Endometrium (tissue), 2 donors: ENCODE measurements around the gene CKAP4.

Experiments used
- FAIRE-seq: peaks from 2 replicates; lab custom pipeline; 2012; peaks lifted over from hg19 to GRCh38; lab: Jason Lieb, UNC
- donor health status: control.
- donor health status: control.

Gene CKAP4

DNA sequence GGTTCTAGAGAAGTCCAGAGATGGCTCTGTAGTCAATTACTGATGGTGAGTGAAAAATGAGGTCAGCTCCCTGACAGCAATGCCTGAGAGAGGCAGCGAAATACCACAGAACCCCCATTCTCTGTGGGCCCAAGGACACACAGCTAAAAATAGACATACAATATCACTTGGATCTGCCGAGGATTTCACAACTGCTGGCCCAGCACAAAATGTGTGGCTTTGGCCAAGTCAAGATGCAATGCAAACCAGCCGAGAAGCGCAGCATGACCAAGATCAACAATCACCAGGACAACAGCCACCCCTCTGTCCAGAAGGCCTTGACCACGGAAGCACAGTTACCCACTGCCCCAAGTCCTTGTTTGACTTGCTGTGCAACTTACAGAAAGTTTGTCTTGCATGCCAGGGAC lies 52.2 kb downstream of the CKAP4 start:
- FAIRE-seq = no peak

DNA sequence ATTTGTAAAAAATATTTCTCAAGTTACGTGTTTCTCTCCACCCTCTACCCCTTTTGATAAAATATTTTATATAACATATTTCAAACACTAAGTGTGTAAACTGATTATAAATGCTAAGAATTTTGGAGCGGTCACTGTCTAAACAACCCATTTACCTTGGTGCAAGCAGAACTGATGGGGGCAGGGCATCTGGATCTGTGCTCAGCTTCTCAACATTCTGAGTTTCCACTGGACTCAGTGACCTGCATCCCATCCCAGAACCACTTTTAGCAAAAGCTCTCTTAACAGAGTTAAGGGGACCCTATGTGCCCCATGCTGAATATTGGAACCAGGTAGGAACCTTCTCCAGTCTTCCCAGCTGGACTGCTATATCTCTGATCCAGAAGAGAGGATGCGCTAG lies 53.5 kb downstream of the CKAP4 start:
- no peak for FAIRE-seq

- no peak for FAIRE-seq
Measured at GRCh38 chr12:106193394-106194215, 54.2 kb downstream of the CKAP4 start.

DNA sequence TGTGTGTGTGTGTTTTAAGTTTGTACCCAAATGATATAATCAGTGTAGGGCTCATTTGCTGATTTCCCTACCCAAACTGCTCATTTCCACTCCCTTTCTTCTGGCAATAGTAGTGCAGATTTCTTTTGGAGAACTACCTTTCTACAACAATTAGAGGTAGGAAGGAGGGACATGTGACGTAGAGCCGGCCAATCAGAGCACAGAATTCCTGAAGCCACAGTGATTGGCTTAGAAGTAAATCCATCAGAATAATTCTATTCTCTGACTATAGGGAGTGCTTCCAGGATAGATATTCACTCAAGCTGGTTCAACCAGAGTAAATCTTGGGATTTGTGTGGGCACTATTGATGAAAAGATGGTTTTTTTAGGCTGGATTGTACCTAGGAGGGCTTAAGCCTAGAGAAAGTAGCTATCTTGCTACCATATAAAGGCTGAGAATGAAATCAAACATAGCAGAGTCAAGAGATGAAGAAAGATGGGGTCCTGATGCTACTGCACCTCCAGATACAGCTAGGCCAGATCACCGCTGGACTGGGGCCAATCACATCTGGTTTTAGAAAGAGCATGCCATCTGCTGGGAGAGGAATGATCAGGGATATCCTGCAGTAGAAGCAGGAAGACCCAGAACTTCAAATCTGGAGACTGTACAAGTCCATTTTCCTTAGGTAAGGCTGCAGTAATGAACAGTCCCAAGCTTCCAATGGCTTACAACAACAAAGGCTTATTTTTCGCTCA lies 55.0 kb downstream of the CKAP4 start:
- FAIRE-seq = no peak

GRCh38 chr12:106190581-106190980 lies 57.2 kb downstream of the CKAP4 start:
- FAIRE-seq = no peak

GRCh38 chr12:106189341-106189740 lies 58.5 kb downstream of the CKAP4 start:
- no peak for FAIRE-seq

DNA sequence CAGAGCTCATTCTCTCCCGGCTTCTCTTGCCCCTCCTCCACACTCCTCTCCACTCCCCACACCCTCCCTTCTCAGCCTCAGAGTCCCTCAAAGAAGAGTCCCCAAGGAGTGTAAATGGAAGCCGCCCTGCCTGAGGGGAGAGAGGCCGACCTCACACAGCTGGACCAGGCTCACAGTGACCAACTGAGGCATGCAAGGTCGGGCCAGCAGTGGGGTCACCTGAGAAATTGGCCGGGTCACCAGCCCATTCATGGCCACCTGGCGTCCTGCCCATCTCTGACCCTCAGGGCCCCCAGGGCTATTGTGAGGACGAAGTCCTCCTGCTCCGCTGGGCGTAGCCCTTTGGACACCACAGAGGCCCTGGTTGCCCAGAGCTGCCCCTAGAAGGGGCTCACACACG lies 59.6 kb downstream of the CKAP4 start:
- FAIRE-seq = no peak
